B cell (primary cell): Measurements from ENCODE around the gene TRIM40. TPM values are rescaled to one million over a fixed set of nuclear protein-coding genes. Genes with fewer than 3 reads are reported as not detected.

Source experiments
- ATAC-seq: fragments of 200-7000 bp; cut with Tn5 transposase; one replicate; pipeline ENCODE4 v1.10.0; 2021; ENCODE audit warnings: low read depth, mild to moderate bottlenecking, moderate number of reproducible peaks, moderate library complexity
- CTCF ChIA-PET: fragments of 350-600 bp; sonication (Branson Sonifier 250); formaldehyde crosslinking; loops from one replicate; lab custom pipeline; 2021; ENCODE audit warnings: antibody characterized with exemption, inconsistent platforms; lab: Charles Lee
- POLR2A ChIA-PET: fragments of 350-600 bp; sonication (Branson Sonifier 250); formaldehyde crosslinking; loops from one replicate; lab custom pipeline; 2021; ENCODE audit warnings: antibody characterized with exemption; lab: Charles Lee
- DNase-seq: peaks from one replicate; pipeline ENCODE4 v3.0.0; 2013
- H2AFZ ChIP-seq: 2 replicates; pipeline ENCODE4 v1.6.1; 2012; ENCODE audit warnings: mild to moderate bottlenecking, low read depth, low read length; ENCODE audit not compliant: insufficient read depth, poor library complexity, severe bottlenecking
- H3K27ac ChIP-seq, 2 donors: 1 replicate in 1 of 2; 2 replicates in 1 of 2; pipeline ENCODE4 v1.5.1; 2012 to 2013; ENCODE audit warnings: low read length in 2 of 2, mild to moderate bottlenecking in 2 of 2, moderate library complexity in 1 of 2
- H3K27me3 ChIP-seq, 4 experiments: fragments of 200-600 bp in 1 of 4; sonication (generic) in 1 of 4; replicated peaks in 1 of 4; 1 replicate in 2 of 4; 2 replicates in 2 of 4; pipeline versions ENCODE4 v1.6.1 to v1.7.0; 2013 to 2016; ENCODE audit warnings: low read length in 3 of 4, mild to moderate bottlenecking in 2 of 4, mixed read lengths in 1 of 4, moderate library complexity in 1 of 4; ENCODE audit not compliant: insufficient read depth in 4 of 4, control insufficient read depth in 3 of 4; ENCODE audit errors: control extremely low read depth in 1 of 4
- H3K36me3 ChIP-seq, 2 experiments: replicated peaks in 1 of 2; 1 replicate in 1 of 2; 2 replicates in 1 of 2; pipeline versions ENCODE4 v1.6.1 to v1.7.1; 2013; ENCODE audit warnings: low read length in 1 of 2; ENCODE audit not compliant: insufficient read depth in 2 of 2, control insufficient read depth in 1 of 2; ENCODE audit errors: control extremely low read depth in 1 of 2, extremely low read depth in 1 of 2
- H3K4me1 ChIP-seq, 2 donors: fragments of 200-600 bp in 1 of 2; sonication (generic) in 1 of 2; 1 replicate in 1 of 2; 2 replicates in 1 of 2; pipeline versions ENCODE4 v1.5.1 to v1.6.1; 2013 to 2017; ENCODE audit warnings: low read length in 2 of 2; ENCODE audit not compliant: control insufficient read depth in 2 of 2, insufficient read depth in 2 of 2
- H3K4me2 ChIP-seq: replicated peaks from 2 replicates; pipeline ENCODE3; 2012; ENCODE audit warnings: mild to moderate bottlenecking, low read depth, low read length; ENCODE audit not compliant: poor library complexity, severe bottlenecking
- H3K4me3 ChIP-seq, 5 experiments: fragments of 200-600 bp in 1 of 5; sonication (generic) in 1 of 5; 1 replicate in 3 of 5; 2 replicates in 2 of 5; pipeline versions ENCODE4 v1.5.1 to v1.7.0; 2011 to 2016; ENCODE audit warnings: low read length in 4 of 5, mild to moderate bottlenecking in 4 of 5, low read depth in 2 of 5, control low read depth in 1 of 5, moderate library complexity in 1 of 5; ENCODE audit not compliant: insufficient read depth in 1 of 5; ENCODE audit errors: control extremely low read depth in 1 of 5, extremely low read depth in 1 of 5
- H3K79me2 ChIP-seq: fragments of 200-600 bp; sonication (generic); one replicate; pipeline ENCODE4 v1.6.0; 2016; ENCODE audit warnings: low read length; ENCODE audit not compliant: control insufficient read depth, insufficient read depth
- H3K9ac ChIP-seq: fragments of 200-600 bp; sonication (generic); 2 replicates; pipeline ENCODE4 v1.6.1; 2017; ENCODE audit warnings: mild to moderate bottlenecking, low read length, moderate library complexity
- H3K9me3 ChIP-seq, 3 donors: one replicate each; pipeline versions ENCODE4 v1.6.1 to v1.7.1; 2013; ENCODE audit warnings: low read length in 2 of 3; ENCODE audit not compliant: control insufficient read depth in 2 of 3, insufficient read depth in 1 of 3; ENCODE audit errors: control extremely low read depth in 1 of 3
- H4K20me1 ChIP-seq: 2 replicates; pipeline ENCODE4 v1.6.0; 2012; ENCODE audit warnings: mild to moderate bottlenecking, low read length; ENCODE audit not compliant: insufficient read depth, control insufficient read depth, poor library complexity, severe bottlenecking
- H3K27ac Mint-ChIP-seq: one replicate; pipeline ENCODE4 v1.8.0; 2021; ENCODE audit warnings: mixed read lengths
- H3K27me3 Mint-ChIP-seq: one replicate; pipeline ENCODE4 v1.8.0; 2021; ENCODE audit warnings: mixed read lengths
- H3K4me1 Mint-ChIP-seq: one replicate; pipeline ENCODE4 v1.8.0; 2021; ENCODE audit warnings: mixed read lengths
- H3K4me3 Mint-ChIP-seq: one replicate; pipeline ENCODE4 v1.8.0; 2021; ENCODE audit warnings: mixed read lengths
- H3K9me3 Mint-ChIP-seq: one replicate; pipeline ENCODE4 v1.8.0; 2022; ENCODE audit warnings: mixed read lengths; ENCODE audit not compliant: insufficient read depth
- CTCF ChIP-seq: fragments of 200-600 bp; IDR thresholded peaks from one replicate; pipeline ENCODE4 v1.8.0; 2022; ENCODE audit warnings: antibody characterized with exemption, mild to moderate bottlenecking
- EZH2 ChIP-seq: IDR thresholded peaks from 2 replicates; pipeline ENCODE4 v1.6.1; 2012; ENCODE audit warnings: borderline replicate concordance, low read depth, mild to moderate bottlenecking, moderate library complexity, low read length; ENCODE audit not compliant: insufficient read depth, poor library complexity, severe bottlenecking
- WGBS: methylation state at CpG from one replicate; pipeline ENCODE4 v1.1.5; 2013; ENCODE audit warnings: missing lambda C conversion rate; ENCODE audit not compliant: insufficient coverage; 5-methylcytosine and 5-hydroxymethylcytosine counted together
- intact Hi-C: fragments of 100-400 bp; cut with micrococcal nuclease; formaldehyde crosslinking; loops from one replicate; pipeline ENCODE4 v1.10.0; 2022
- polyA plus RNA-seq: library from polyadenylated mRNA; depleted of rRNA; stranded (reverse); fragments of >200 nt; gene quantifications from 2 replicates; pipeline ENCODE4 v1.2.3, GENCODE V29; 2012
- total RNA-seq, 2 donors: library from RNA; stranded (reverse); fragments of 120-200 nt in 1 of 2; gene quantifications; 1 replicate in 1 of 2; 2 replicates in 1 of 2; pipeline versions ENCODE4 v1.2.3 to v1.2.4, GENCODE V29; 2013 to 2022

TRIM40 gene
- total and polyA plus RNA-seq, 2 donors (not counting 1 experiment from before 2014, with no cell fraction given) = not detected

- WGBS = 2% methylated on average over 41 of the region's 47 CpGs
- Mint-ChIP-seq H3K9me3 (no peaks in the 10 kb centered on the region), H3K4me3 (peak overlapping the region; percentile 74), H3K4me1 (peaks cover 36% of the 10 kb centered on the region), H3K27ac (no peak overlapping the region), H3K27me3 (peaks cover 59% of the 10 kb centered on the region)
- intact Hi-C loops = loop anchor here (10.0 kb wide), 1 partner anchor 224 kb away; the partner anchor contains the start of gene TRIM39
- Histone ChIP-seq H3K27me3 (peaks cover 3 to 75% (median 60%) of the 10 kb centered on the region in 4 experiments), H2AFZ (peak overlapping the region; percentile 71), H3K36me3 (no peaks in the 10 kb centered on the region), H3K4me1 (peaks cover 42 to 47% of the 10 kb centered on the region in 2 donors), H3K4me3 (peak overlapping the region in 3 of 5 experiments; percentile 50 to 62 (median 54)), H3K4me2 (peak overlapping the region; percentile 82), H4K20me1 (no peaks in the 10 kb centered on the region), H3K79me2 (no peaks in the 10 kb centered on the region), H3K9me3 (peaks cover 0 to 13% (median 0%) of the 10 kb centered on the region in 3 donors), H3K9ac (peak overlapping the region; percentile 56), H3K27ac (no peak overlapping the region)
- ChIA-PET CTCF (interaction anchor here (0.7 to 3.7 kb wide), 6 partner anchors 13 to 986 kb away, joined by 3 to 44 read pairs (median 18); no protein-coding TSS in a partner anchor), POLR2A (no interaction called here)
- TF ChIP-seq CTCF (no peak), EZH2 (peak; percentile 3)
- ATAC-seq (no peak), DNase-seq (peak; percentile 49)
These were observed 35.1 kb upstream of the TRIM40 start for GRCh38 chr6:30100585-30101443.
